ENCODE data around the gene CLCA1. TPM values are rescaled to one million over a fixed set of nuclear protein-coding genes. Genes with fewer than 3 reads are reported as not detected.

CLCA1 gene
- total and polyA plus RNA-seq, 10 of the 15 experiments (the other 5 are each of a cell fraction or from before 2014, with no cell fraction given), result 0.13 TPM; not detected in 9

- TF ChIP-seq ZNF622 (IDR thresholded peaks at IDR 0.05) (no peak), TBL1XR1 (IDR thresholded peaks at IDR 0.05; ENCODE audit: low read depth, low read length) (no peak), RB1 (IDR thresholded peaks at IDR 0.05; ENCODE audit: borderline replicate concordance) (no peak), EP300 (IDR thresholded peaks at IDR 0.05; ENCODE audit: borderline replicate concordance in 1 of 2, control insufficient read depth in 1 of 2, low read depth in 2 of 2, low read length in 2 of 2) (no peak), MEF2B (IDR thresholded peaks at IDR 0.05; ENCODE audit: partially characterized antibody, poor library complexity, severe bottlenecking) (no peak), SMAD5 (IDR thresholded peaks at IDR 0.05; ENCODE audit: low read depth) (no peak), CEBPB (IDR thresholded peaks at IDR 0.05; ENCODE audit: borderline replicate concordance in 1 of 2, low read depth in 2 of 2, low read length in 2 of 2) (no peak)
Observed at GRCh38 chr1:86546787-86547221, 78.1 kb downstream of the CLCA1 start, which contains the start of gene CLCA4 (continued).

DNA sequence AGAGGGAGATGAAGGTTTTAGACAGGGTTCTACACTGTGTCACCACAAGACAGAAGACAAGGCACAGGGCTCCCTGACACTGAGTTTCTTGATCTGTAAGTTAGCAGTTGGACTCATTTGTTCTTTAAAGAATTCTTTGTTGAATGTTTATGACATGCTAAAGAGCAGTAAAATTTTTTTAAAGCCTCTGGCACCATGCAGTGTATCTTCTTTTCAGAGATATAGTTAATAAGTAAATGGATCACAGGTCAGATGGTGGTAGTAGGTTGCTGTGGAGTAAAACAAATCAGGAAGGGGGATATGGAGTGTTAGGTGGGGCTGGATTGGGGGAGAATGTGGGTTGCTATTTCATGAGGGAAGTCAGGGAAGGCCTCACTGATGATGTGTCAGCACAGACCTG is 80.1 kb downstream of the CLCA1 start:
- ChIA-PET CTCF (no interaction called here), POLR2A (no interaction called here), SMC1A (ENCODE audit: uncharacterized antibody, unreplicated experiment) (no interaction called here), RAD21 (ENCODE audit: unreplicated experiment) (no interaction called here)
- H3K27me3 ChIP-seq (replicated peaks in 1 of 2; ENCODE audit: control insufficient read depth in 2 of 2, insufficient read depth in 2 of 2, low read length in 1 of 2), result no peaks in the 10 kb centered on the region
- no peak overlapping the region for H2AFZ ChIP-seq (ENCODE audit: control insufficient read depth, low read depth, low read length)
- ATAC-seq (no peak), DNase-seq (ENCODE audit: low read depth, low spot score) (no peak), FAIRE-seq (no peak)
- intact Hi-C loops (cut with micrococcal nuclease; ENCODE audit: unreplicated experiment) (no loop called here), in situ Hi-C loops (cut with MboI) (no loop called here)
- H3K36me3 ChIP-seq (ENCODE audit: control insufficient read depth in 2 of 2, insufficient read depth in 2 of 2, low read length in 1 of 2), result no peaks in the 10 kb centered on the region
- no peak overlapping the region for H3K27ac ChIP-seq (ENCODE audit: control insufficient read depth, insufficient read depth)
- H3K4me2 ChIP-seq (ENCODE audit: control insufficient read depth, insufficient read depth), result no peak overlapping the region
- TF ChIP-seq MAX (IDR thresholded peaks at IDR 0.05; ENCODE audit: low read depth, low read length) (no peak), CREM (IDR thresholded peaks at IDR 0.05; ENCODE audit: low read depth) (no peak), ZNF207 (IDR thresholded peaks at IDR 0.05; ENCODE audit: borderline replicate concordance) (no peak), MTA3 (IDR thresholded peaks at IDR 0.05; ENCODE audit: borderline replicate concordance, low read length) (no peak), CBX5 (IDR thresholded peaks at IDR 0.05; ENCODE audit: low read depth) (no peak), CHD4 (IDR thresholded peaks at IDR 0.05) (no peak), RELB (IDR thresholded peaks at IDR 0.05; ENCODE audit: low read depth) (no peak), MEF2B (IDR thresholded peaks at IDR 0.05; ENCODE audit: partially characterized antibody, poor library complexity, severe bottlenecking) (no peak), PML (IDR thresholded peaks at IDR 0.05; ENCODE audit: low read length) (no peak)
- no peak overlapping the region for H3K9ac ChIP-seq (ENCODE audit: control insufficient read depth, insufficient read depth, low read length)
- no peaks in the 10 kb centered on the region for H4K20me1 ChIP-seq (ENCODE audit: control insufficient read depth, insufficient read depth)
- BruUV-seq (replicated peaks), result no TSS peak
- no peak overlapping the region for H3K4me3 ChIP-seq
- no peaks in the 10 kb centered on the region for H3K9me3 ChIP-seq (replicated peaks; ENCODE audit: control insufficient read depth, insufficient read depth, low read length)
- H3K79me2 ChIP-seq (ENCODE audit: control insufficient read depth, insufficient read depth, low read length), result no peaks in the 10 kb centered on the region
- H3K4me1 ChIP-seq (ENCODE audit: control insufficient read depth, insufficient read depth, low read length), result no peaks in the 10 kb centered on the region

Measured in GM12878 (cell line).